HG02588 (cell line): ENCODE data around the gene GSG1L.

Source experiments
- ATAC-seq: cut with Tn5 transposase; IDR thresholded peaks from one replicate; pipeline ENCODE4 v1.9.1; 2021; ENCODE audit warnings: mild to moderate bottlenecking, moderate library complexity; ENCODE audit not compliant: unreplicated experiment

The GSG1L gene

DNA sequence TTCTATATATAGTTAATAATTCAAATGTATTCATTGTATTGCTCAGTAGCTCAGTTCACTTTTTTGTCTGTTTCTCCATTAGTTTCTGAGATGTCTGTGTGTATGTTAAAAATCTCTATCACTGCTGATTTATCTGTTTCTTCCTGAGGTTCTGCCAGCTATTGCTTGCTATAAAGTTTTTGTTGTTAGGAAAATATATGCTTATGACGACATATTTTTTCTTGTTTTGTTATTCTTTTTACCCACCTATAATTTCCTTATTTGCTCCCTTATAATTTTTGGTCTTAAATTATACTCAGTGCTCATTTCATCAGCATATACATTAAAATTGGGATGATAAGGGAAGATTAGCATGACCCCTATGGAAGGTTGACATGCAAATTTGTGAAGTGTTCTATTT, 200.6 kb downstream of the GSG1L start:
- ATAC-seq: no peak

DNA sequence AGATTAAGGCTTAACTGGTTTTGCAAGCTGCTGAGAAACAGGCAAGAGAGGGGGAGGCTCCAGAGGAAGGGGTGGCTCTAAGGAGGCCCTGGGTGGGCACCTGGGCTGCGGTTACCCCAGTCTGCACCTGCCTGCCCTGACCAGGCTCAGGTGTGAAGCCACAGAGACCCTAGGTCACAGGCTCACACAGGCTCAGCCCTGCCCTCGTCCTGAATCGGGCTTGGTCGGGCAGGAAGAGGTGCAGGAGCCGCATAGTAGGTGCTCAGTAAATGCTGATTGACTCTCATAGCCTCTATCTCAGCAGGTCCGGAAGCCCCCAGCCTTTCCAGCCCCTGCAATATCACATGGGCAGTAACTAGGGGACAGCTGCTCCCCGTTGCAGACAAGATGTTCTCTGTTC, 203.4 kb downstream of the GSG1L start:
- no peak for ATAC-seq

- no peak for ATAC-seq
These were observed 204.5 kb downstream of the GSG1L start for GRCh38 chr16:27859020-27859419.

DNA sequence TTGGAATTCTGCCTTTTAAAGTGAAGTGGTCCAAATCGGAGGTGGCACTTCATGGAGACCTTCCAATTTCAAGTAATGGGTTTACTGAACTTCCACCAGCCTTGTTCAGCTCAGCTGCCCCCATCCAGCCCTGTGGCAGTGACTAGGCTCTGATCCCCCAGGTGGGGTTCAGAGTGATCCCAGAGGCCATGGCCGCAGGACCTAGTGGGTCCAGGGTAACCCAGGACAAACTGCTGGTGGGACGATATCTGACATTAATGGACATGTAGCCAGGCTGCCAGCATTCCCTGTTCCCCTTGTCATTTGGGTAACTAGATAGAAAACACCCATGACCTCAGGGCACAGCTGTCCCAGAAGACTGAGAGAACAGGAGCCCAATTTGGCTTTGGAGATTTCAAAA, 209.9 kb downstream of the GSG1L start:
- ATAC-seq: no peak

GRCh38 chr16:27853101-27853500, 210.4 kb downstream of the GSG1L start:
- ATAC-seq: no peak

- ATAC-seq: no peak
These were observed 210.8 kb downstream of the GSG1L start for GRCh38 chr16:27852681-27853080.

GRCh38 chr16:27852116-27852515, 211.4 kb downstream of the GSG1L start:
- ATAC-seq: no peak

- ATAC-seq: no peak
These were observed 211.9 kb downstream of the GSG1L start for GRCh38 chr16:27851586-27851985.

DNA sequence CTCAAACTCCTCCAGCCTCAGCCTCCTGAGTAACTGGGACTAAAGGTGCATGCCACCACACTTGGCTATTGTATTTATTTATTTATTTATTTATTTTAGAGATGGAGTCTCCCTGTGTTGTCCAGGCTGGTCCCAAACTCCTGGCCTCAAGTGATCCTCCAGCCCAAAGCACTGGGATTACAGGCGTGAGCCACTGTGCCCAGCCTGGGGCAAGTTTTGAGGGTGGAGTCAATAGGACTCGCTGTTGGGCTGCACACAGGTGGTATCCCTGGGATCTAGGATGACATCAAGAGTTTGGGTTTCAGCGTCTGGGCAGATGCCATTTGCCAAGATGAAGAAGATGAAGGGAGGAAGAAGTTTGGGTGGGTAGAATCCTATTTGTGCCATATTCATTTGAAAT, 213.9 kb downstream of the GSG1L start:
- ATAC-seq: no peak

DNA sequence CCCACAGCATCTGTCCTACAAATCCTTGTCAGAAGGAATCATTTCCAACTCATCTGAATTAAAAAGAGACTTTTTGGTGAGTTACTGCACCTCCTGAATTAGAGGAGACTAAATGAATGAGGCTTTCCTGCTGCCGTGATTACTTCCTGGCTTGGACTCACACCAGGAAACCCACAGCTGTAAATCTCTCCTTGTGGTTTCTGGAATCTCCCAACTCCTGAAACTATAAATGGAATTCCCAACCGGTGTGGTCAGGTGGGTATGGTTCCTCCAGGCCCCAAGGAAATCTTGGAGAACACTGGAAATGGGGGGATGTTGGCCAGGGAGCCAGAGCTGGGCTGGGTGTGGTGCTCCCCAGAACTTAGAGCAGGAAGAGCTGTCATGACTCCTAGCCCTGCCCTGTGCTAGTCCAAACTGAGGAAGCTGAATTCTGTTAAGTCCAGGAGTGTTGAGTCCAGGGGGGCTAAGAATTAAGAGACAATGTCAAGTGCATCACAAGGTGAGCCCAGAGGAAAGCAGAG, 216.4 kb downstream of the GSG1L start:
- ATAC-seq: no peak

- no peak for ATAC-seq
These were observed 218.7 kb downstream of the GSG1L start for GRCh38 chr16:27844826-27845225.

DNA sequence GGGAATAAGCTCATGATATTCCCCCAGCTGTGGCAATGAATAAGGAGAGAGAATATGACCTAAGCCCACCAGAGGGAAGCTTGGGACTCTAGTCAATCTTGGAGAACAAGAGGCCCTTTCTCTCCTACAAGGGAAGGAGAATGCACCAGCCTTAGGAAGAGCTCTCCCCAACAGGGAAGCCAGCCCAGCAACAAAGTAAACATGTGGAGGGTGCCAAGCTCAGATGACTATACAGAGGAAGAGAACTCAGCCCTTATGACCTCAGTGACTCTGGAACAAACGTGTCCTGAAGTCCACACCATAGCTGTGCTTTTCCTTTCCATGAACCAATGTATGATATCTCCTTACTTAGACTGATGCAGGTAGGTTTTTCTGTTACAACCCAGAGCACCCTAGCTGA, 219.7 kb downstream of the GSG1L start:
- no peak for ATAC-seq

DNA sequence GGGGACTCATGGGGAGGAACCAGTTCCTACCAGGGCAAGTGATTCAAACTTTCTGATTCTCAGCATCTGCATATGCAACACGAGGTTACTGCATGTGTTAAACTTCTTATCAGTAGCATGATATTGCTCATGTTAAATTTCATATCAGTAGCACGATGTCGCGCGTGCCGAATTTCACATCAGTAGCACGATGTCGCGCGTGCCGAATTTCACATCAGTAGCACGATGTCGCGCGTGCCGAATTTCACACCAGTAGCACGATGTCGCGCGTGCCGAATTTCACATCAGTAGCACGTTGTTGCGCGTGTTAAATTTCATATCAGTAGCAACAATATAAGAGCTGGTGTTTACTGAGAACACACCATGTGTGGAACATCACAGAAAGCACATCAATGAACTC, 221.6 kb downstream of the GSG1L start:
- ATAC-seq: no peak

GRCh38 chr16:27841061-27841801, 222.3 kb downstream of the GSG1L start:
- no peak for ATAC-seq

GRCh38 chr16:27840311-27841060, 223.0 kb downstream of the GSG1L start:
- no peak for ATAC-seq

- no peak for ATAC-seq
These were observed 224.1 kb downstream of the GSG1L start for GRCh38 chr16:27839419-27839818.

GRCh38 chr16:27838536-27839175, 224.9 kb downstream of the GSG1L start:
- no peak for ATAC-seq

GRCh38 chr16:27829975-27830374, 233.5 kb downstream of the GSG1L start:
- no peak for ATAC-seq

DNA sequence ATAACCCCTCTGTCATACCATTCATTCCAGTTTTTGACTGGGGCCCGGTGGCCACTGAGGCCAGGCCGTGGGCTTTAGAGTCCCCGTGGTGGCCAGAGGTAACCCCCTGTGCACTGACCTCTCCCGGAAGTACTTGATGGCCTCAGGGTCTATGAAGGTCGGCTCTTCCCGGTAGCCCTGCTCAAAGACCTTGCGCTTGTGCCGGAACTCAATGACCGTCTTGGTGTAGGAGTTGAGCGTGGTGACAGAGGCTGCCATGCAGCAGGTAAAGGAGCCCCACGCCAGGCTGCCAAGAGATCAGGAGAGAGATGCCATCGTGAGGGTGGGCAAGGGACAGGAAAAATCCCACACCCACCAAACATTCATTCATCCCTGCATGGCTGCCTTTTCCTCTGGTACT, 234.8 kb downstream of the GSG1L start:
- ATAC-seq: no peak

- no peak for ATAC-seq
These were observed 235.7 kb downstream of the GSG1L start for GRCh38 chr16:27827765-27828164.

DNA sequence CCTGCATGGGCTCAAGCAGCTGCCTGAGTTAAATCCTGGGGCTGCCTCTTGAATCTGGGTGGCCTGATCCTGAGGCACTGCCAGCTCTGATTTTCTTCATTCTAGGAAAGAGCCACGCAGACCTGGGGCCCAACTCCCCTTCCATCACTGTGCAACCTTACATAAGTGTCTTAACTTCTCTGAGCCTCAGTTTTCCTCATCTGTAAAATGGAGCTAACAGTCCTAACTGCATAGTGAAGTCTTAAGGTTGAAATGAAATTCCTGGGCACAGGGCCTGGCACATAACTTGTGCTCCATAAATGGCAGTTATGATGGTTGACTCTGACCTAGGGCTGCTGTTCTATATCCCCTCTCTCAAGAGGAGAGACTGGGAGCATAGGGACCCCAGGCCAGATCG, 236.6 kb downstream of the GSG1L start:
- ATAC-seq: no peak
